Gastroesophageal sphincter (tissue), 3 donors: Measurements from ENCODE around the gene CCL2.

Source experiments
- POLR2A ChIP-seq, 2 donors: fragments of 450-650 bp; IDR thresholded peaks; one replicate each; pipeline ENCODE4 v1.6.1; 2017; ENCODE audit warnings: antibody characterized with exemption in 2 of 2, mild to moderate bottlenecking in 2 of 2, moderate library complexity in 1 of 2
- TF ChIP-seq, protein P1 (sequence below), 4 experiments: fragments of 200-600 bp in 2 of 4; fragments of 450-650 bp in 2 of 4; sonication (generic) in 1 of 4; IDR thresholded peaks; one replicate each; pipeline ENCODE4 v1.5.1; 2017 to 2019; ENCODE audit warnings: antibody characterized with exemption in 4 of 4, mild to moderate bottlenecking in 2 of 4, moderate library complexity in 2 of 4

DNA sequence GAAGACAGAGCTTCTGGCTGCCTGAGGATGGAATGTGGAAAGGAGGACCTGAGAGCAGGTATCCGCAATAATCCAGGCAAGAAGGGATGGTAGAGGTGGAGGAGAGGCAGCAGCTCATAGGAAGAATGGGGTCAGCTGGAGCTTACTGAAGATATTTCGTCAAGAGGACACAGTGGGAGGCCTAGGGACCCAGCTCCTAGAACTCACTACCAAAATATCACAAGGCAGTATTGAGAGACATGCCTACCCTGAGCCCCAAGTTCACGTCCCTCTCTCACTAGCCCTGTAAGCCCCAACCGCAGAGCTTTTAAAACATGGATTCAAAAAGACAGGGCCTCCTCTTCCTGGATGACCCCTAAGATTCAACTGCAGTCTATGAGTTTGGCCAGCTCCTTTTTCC is 50.0 kb downstream of the CCL2 start:
- TF ChIP-seq POLR2A (IDR thresholded peaks at IDR 0.05) = no peak
- TF ChIP-seq, protein P1, sequence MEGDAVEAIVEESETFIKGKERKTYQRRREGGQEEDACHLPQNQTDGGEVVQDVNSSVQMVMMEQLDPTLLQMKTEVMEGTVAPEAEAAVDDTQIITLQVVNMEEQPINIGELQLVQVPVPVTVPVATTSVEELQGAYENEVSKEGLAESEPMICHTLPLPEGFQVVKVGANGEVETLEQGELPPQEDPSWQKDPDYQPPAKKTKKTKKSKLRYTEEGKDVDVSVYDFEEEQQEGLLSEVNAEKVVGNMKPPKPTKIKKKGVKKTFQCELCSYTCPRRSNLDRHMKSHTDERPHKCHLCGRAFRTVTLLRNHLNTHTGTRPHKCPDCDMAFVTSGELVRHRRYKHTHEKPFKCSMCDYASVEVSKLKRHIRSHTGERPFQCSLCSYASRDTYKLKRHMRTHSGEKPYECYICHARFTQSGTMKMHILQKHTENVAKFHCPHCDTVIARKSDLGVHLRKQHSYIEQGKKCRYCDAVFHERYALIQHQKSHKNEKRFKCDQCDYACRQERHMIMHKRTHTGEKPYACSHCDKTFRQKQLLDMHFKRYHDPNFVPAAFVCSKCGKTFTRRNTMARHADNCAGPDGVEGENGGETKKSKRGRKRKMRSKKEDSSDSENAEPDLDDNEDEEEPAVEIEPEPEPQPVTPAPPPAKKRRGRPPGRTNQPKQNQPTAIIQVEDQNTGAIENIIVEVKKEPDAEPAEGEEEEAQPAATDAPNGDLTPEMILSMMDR (IDR thresholded peaks at IDR 0.05) = no peak
